HG03175 (cell line): ENCODE results near the gene PTPRM.
"Not testable (repeated sequence)": the region's sequence is repeated elsewhere in the genome, so short reads cannot be mapped to it uniquely, and the experiment has no call there.

Experiments
- ATAC-seq: cut with Tn5 transposase; IDR thresholded peaks from one replicate; pipeline ENCODE4 v1.9.1; 2021; ENCODE audit warnings: mild to moderate bottlenecking, moderate library complexity; ENCODE audit not compliant: unreplicated experiment

The PTPRM gene

GRCh38 chr18:7721532-7721931 is 154.4 kb downstream of the PTPRM start:
- no peak for ATAC-seq

DNA sequence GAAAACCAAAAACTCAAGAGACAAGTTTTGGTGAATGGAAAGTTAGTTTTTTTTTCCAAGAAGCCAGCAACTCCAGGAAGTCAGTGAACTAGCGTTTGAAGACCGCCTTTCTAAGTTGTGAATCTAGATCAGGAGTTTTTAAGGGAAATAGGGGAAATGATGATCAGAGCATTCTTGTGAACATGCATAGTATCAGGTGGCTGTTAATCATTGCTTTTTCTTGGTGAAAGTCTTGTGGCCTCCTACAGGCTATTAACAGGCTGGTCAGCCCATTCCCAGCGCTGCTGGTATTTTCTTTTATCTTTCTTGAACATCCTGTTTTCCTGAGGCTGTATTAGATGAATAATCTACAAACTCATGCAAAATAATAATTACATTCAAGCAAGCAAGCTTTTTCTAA is 155.8 kb downstream of the PTPRM start:
- ATAC-seq: no peak

GRCh38 chr18:7723558-7723957 is 156.4 kb downstream of the PTPRM start:
- no peak for ATAC-seq

DNA sequence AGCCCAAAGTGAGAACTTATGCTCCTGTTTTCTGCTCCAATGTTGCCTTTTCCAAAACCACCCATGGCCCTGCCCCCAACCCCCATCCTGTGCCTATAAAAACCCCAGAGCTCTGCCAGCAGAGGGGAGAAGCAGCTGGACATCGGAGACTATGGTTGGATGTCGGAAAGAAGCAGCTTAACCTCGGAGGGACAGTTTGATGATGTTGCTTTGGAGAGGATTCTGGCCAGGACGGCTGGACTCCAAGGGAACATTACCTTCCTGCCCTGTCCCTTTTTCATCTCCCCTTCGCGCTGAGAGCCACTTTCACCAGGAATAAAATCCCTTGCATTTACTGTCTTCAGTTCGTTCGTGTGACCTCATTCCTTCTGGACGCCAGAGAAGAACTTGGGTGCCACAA is 158.4 kb downstream of the PTPRM start:
- ATAC-seq: no peak

GRCh38 chr18:7725897-7726296 is 158.8 kb downstream of the PTPRM start:
- ATAC-seq: no peak

DNA sequence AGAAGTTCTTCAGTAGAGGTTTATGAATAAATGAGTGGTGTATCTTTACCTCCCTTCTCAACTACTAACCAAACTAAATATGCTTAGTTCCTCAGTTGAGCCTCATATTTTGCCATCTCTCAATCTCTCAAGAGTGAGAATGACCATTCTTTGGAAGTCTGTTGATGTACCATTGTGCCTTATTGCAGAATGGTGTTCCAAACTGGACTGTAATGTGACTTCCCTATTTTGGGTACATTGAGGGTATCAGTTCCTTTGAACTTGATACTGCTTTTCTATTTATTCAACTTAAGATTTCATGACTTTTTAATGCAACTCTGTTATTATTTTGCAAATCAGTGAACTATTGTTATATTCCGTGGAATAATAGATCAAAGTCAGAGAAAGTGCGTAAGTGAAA is 159.4 kb downstream of the PTPRM start:
- ATAC-seq: no peak

GRCh38 chr18:7727361-7728076 is 160.4 kb downstream of the PTPRM start:
- no peak for ATAC-seq

GRCh38 chr18:7728297-7728696 is 161.2 kb downstream of the PTPRM start:
- no peak for ATAC-seq

- no peak for ATAC-seq
Measured at GRCh38 chr18:7729868-7730267, 162.8 kb downstream of the PTPRM start.

DNA sequence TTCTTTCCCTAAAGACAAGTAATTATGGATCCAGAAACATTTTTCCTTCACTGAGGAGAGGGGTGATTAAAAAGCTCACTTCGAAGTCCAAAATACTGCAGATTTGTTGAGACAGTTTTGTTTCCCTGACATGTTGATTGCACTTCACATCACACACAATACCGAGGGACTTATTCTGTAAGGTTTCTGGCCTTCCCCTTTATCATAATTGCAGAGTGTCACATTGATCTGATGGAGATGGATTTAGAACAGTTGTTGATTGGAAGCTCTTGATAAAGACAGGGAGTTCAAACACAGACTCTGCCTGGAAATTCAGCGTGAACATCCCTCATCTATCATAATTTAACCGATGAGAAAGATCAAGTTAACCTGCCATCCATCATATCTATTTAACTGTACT is 163.6 kb downstream of the PTPRM start:
- ATAC-seq: no peak

DNA sequence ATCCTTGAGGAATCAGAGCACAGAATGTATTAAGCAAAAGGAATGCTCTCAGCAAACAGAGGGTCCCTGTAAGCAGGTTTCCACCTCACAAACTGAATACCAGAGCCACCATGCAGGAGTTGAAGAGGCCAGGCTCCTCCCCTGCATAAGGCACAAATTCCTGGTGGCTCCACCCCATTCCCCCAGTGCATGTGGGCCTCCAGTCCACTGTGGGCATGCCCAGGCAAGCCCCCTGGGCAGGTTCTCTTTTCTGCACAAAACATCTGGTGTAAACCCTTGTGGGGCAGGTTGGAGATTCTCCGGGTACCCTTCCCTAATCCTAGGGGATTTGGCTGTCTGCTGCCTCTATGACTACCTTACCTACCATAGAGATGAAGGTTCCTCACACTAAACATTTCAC is 166.5 kb downstream of the PTPRM start:
- no peak for ATAC-seq

- no peak for ATAC-seq
Measured at GRCh38 chr18:7735196-7735595, 168.1 kb downstream of the PTPRM start.

DNA sequence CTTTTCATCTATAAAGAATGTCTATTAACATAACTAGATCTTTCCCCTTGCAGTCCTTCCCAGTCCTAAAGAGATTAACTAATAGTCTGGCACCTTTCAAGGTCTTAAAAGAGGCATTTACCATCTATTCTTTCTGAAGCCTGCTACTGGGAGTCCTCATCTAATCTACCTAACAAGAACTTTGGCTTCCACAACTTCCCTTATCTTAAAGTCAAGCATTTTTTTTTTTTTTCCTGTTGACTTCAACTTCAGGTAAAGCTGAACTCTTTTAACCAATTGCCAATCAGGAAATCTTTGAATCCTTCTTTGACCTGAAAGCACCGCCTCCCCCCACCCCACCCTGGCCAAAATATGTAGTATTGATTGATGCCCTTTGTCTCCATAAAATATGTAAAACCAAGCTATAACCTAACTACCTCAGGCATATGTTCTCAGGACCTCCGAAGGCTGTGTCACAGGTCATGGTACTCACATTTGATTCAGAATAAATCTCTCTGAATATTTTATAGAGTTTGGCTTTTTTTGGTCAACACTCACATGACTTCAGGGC is 168.6 kb downstream of the PTPRM start:
- ATAC-seq: no peak

DNA sequence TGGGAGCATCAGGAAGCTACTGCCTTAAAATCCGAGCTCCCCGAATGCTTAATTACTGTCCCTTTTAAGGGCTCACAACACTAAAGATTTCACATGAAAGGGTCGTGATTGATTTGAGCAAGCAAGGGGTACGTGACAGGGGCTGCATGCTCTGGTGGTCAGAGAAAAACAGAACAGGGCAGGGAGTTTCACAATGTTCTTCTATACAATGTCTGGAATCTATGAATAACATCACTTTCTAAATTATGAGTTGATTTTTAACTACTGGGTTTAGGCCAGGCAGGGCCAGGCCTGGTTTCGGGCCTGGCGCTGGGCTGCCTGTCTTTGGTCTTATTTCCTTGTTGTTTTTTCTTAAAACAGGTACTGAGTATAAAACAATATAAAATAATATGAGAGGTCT is 169.4 kb downstream of the PTPRM start:
- ATAC-seq: not testable (repeated sequence)

DNA sequence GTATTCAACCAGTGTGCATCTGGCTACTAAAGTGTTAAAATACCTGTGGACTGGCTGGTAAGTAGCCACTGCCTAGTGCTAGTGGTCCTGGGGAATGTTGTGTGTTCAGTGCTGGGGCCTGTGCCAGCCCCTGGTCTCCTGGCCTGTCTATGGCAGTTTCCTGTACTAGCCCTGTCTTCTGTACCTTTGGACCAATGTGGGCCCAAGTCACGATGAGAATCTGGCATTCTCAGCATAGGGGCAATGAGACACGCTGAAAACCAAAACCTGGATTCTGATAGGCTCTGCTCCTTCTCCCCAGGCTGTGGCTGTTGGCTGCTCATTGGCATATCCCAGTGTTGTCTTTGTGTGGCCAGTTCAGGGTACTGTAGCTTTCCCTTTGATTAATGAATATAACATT is 170.4 kb downstream of the PTPRM start:
- no peak for ATAC-seq

DNA sequence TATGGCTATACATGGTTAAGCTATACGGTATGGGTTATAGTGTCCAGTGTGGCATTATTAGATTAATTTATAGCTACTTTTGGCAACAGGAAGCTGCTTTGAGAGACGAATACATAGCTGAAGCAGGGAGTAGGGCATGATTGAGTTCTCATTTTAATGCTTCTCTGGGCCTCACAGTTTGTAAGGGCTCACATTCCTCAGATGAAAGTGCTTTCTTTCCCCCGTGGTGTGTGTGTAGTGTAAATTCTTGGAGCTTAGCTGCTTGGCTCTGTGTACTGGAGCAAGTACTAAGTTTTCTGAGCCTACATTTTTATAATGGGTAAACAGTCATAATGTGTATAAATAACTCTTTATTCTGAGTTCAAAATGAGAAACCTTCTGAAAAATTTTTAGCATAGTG is 173.7 kb downstream of the PTPRM start:
- no peak for ATAC-seq

DNA sequence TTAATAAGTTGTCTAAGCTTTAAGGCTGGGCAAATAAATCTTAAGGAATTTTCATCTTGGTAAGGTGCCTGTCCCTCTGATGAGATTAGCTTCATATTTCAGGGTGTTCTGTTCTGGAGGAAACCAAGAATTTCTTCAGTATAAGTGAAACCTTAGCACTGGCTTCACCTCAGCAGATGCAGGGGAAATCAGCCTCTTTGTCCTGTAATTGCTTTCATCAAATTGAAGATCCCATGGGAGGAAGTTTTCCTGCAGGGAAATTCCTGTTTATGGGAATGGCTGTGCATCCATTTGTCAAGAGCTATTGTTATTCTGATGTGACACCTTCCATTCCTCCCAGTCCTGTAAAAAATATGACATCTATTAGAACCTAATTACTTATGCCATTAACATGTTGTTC is 174.5 kb downstream of the PTPRM start:
- ATAC-seq: no peak

DNA sequence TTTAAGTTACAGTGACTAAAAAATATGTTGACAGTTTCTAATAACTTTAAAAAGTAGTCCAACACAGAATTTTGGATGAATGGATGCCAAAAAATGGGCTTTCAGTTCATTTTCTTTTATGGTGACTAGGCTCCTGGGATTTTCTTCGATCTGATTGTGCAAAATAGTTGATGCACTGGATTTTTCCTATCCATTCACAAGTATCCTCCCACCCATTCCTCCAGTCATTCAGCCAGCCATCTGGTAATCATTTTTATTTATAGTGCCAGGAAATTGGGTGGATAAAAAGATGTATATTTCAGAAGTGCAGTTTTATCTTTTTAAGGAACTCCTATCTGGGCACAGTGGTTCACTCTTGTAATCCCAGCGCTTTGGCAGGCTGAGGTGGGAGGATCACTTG is 175.1 kb downstream of the PTPRM start:
- ATAC-seq: no peak

DNA sequence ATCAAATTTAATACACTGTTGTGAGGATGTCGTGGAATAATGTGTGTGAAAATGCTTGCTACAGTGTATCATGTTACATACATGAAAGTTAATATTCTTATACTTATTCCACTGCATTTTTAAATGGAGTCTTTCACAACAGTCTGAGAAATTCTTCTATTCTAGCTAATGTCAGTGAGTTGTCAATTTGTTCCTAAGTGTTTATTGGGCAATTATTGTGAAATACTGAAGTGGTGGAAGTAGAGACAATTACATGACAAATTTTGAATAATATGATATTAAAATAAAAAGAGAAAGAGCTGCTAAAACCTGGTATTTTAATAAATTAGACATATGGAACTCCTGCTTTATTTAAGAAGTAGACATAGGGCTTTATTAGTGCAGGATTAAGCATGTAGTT is 176.1 kb downstream of the PTPRM start:
- no peak for ATAC-seq

DNA sequence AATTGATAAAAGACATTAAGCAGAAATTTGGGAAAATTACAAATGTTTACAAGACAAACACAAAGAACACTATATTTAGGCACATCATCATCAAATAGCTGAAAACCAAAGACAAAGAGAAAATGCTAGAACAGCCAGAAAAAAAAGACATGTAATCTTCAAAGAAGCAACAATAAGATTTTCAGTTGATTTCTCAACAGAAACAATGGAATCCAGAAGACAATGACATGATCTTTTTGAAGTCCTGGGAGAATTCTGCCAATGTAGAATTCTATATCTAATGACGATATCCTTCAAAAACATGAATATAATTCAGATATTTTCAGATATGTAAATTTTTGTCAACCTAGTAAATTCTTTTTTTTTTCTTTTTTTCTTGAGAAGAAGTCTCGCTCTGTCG is 179.0 kb downstream of the PTPRM start:
- no peak for ATAC-seq

DNA sequence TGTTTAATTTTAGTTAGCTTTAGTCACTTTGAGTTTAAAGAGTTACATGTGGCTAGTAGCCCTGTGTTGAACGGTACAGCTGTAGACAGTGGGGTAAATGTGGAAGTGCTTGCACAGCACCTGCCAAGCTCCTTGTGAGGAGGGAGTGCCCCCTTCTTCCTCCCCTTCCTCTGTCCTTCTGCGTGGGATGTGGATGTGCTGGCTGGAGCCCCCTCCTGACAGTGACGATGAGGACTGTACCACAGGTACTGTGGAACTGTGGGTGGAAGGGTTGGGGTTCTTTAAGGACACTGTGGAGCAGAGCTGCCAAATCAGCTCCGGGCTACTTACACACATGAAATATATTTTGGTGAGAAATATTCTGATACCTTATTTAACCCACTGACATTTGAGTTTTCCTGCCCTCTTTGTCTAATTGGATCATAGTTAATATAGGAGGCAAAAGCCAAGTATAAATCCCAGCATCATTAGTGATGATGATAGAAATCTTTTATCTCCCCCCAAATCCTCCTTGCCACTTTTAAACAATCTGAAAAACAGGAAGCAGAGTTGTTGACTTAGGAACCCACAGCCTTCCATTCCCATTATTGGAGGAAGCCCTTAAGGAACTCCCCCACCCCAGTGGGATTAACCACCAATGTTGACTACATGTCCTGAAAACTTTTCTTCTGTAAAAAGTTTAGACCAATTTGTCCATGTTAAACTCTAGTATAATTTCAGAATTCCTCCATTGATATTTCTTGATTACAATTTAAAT is 181.3 kb downstream of the PTPRM start:
- ATAC-seq: no peak

DNA sequence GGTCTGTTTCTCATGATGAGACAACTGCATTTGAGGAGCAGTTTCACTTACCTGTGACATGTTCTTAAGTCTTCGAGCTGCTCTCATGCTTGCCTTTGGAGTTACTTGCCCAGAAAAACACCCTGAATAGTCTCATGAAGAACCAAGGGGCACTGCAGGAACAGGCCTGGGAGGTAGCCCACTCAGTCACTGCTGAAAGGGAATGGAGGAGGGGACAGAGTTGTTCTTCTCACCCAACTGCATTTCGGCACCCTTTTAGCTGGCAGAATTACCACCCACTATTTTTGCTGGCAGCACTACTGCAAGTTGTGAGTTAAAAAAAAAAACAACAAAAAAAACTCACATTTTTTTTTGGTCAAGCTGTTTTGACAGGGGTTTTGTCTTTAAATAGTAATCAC is 181.9 kb downstream of the PTPRM start:
- no peak for ATAC-seq
